H1 (cell line): ENCODE measurements around the gene DPP3. TPM values are rescaled to one million over a fixed set of nuclear protein-coding genes. Genes with fewer than 3 reads are reported as not detected.

Experiments
- CTCF ChIA-PET: fragments of 300-600 bp; sonication (Branson Sonifier 250); formaldehyde crosslinking; loops from one replicate; lab custom pipeline; 2021; ENCODE audit not compliant: partially characterized antibody; lab: Charles Lee
- POLR2A ChIA-PET: fragments of 300-600 bp; sonication (Branson Sonifier 250); formaldehyde crosslinking; loops from one replicate; lab custom pipeline; 2021; ENCODE audit warnings: inconsistent platforms; ENCODE audit not compliant: partially characterized antibody; lab: Charles Lee
- DNase-seq, 2 experiments: peaks; one replicate each; pipeline versions ENCODE4 v3.0.0 to v3.0.0-alpha.2; 2010 to 2022; ENCODE audit warnings: low spot score in 2 of 2, low read depth in 1 of 2, mixed read lengths in 1 of 2
- FAIRE-seq: peaks from 2 replicates; lab custom pipeline; 2011; peaks lifted over from hg19 to GRCh38; lab: Jason Lieb, UNC
- H2AFZ ChIP-seq: 2 replicates; pipeline ENCODE4 v1.8.1; 2012; ENCODE audit warnings: low read length, inconsistent platforms
- H2AK5ac ChIP-seq: 2 replicates; pipeline ENCODE4 v1.6.1; 2013; ENCODE audit warnings: low read depth, low read length
- H2BK120ac ChIP-seq: replicated peaks from 2 replicates; pipeline ENCODE3; 2013; ENCODE audit warnings: low read depth, low read length, inconsistent platforms
- H2BK12ac ChIP-seq: 2 replicates; pipeline ENCODE4 v1.6.1; 2013; ENCODE audit warnings: low read depth, low read length
- H2BK15ac ChIP-seq: 2 replicates; pipeline ENCODE4 v1.6.1; 2013; ENCODE audit warnings: low read length
- H2BK20ac ChIP-seq: 2 replicates; pipeline ENCODE4 v1.6.1; 2013; ENCODE audit warnings: low read length
- H2BK5ac ChIP-seq: 2 replicates; pipeline ENCODE4 v1.6.1; 2013; ENCODE audit warnings: low read depth, low read length
- H3K14ac ChIP-seq: 2 replicates; pipeline ENCODE4 v1.6.1; 2013; ENCODE audit warnings: inconsistent platforms; ENCODE audit not compliant: insufficient read length
- H3K18ac ChIP-seq: 2 replicates; pipeline ENCODE4 v1.6.1; 2013; ENCODE audit warnings: low read length; ENCODE audit errors: extremely low read depth
- H3K23ac ChIP-seq: 2 replicates; pipeline ENCODE4 v1.6.1; 2013; ENCODE audit warnings: inconsistent platforms; ENCODE audit not compliant: insufficient read length
- H3K23me2 ChIP-seq: 2 replicates; pipeline ENCODE4 v1.6.1; 2013; ENCODE audit warnings: low read depth, low read length
- H3K27ac ChIP-seq: 2 replicates; pipeline ENCODE4 v1.6.1; 2011; ENCODE audit warnings: low read depth, low read length, inconsistent platforms
- H3K27me3 ChIP-seq, 4 experiments: replicated peaks in 1 of 4; 1 replicate in 1 of 4; 2 replicates in 3 of 4; pipeline versions ENCODE4 v1.6.1 to v1.8.1; 2011 to 2013; ENCODE audit warnings: low read length in 3 of 4, mild to moderate bottlenecking in 3 of 4, inconsistent platforms in 2 of 4, mixed read lengths in 2 of 4, moderate library complexity in 1 of 4; ENCODE audit not compliant: control insufficient read depth in 3 of 4, insufficient read depth in 3 of 4; ENCODE audit errors: extremely low read depth in 1 of 4
- H3K36me3 ChIP-seq, 4 experiments: 2 replicates each; pipeline versions ENCODE4 v1.6.1 to v1.8.1; 2011 to 2013; ENCODE audit warnings: mild to moderate bottlenecking in 4 of 4, low read length in 3 of 4, moderate library complexity in 2 of 4, control low read depth in 1 of 4, inconsistent platforms in 1 of 4; ENCODE audit not compliant: insufficient read depth in 4 of 4, control insufficient read depth in 2 of 4
- H3K4ac ChIP-seq: replicated peaks from 2 replicates; pipeline ENCODE3; 2013; ENCODE audit warnings: low read length, low read depth, mixed read lengths, inconsistent platforms; ENCODE audit not compliant: insufficient read length
- H3K4me1 ChIP-seq, 4 experiments: replicated peaks in 1 of 4; 1 replicate in 1 of 4; 2 replicates in 3 of 4; pipeline versions ENCODE4 v1.6.1 to v1.8.1; 2011 to 2013; ENCODE audit warnings: low read length in 3 of 4, inconsistent platforms in 2 of 4, mixed read lengths in 1 of 4; ENCODE audit not compliant: insufficient read depth in 4 of 4, control insufficient read depth in 3 of 4
- H3K4me2 ChIP-seq, 2 experiments: 2 replicates each; pipeline versions ENCODE4 v1.6.1 to v1.8.1; 2011 to 2013; ENCODE audit warnings: low read depth in 2 of 2, low read length in 2 of 2, control low read depth in 1 of 2, inconsistent platforms in 1 of 2, mild to moderate bottlenecking in 1 of 2; ENCODE audit not compliant: insufficient read depth in 1 of 2
- H3K4me3 ChIP-seq, 4 experiments: fragments of 200-600, 300-600 bp in 1 of 4; sonication (generic), shearing (Covaris generic), sonication (Bioruptor Twin) in 1 of 4; 2 replicates each; pipeline versions ENCODE4 v1.5.1 to v1.8.1; 2011 to 2016; ENCODE audit warnings: low read length in 4 of 4, low read depth in 3 of 4, control low read depth in 2 of 4, inconsistent platforms in 2 of 4, mild to moderate bottlenecking in 2 of 4, mixed read lengths in 1 of 4, moderate library complexity in 1 of 4; ENCODE audit not compliant: insufficient read depth in 2 of 4; ENCODE audit errors: extremely low read depth in 1 of 4
- H3K56ac ChIP-seq: replicated peaks from 2 replicates; pipeline ENCODE3; 2013; ENCODE audit warnings: low read depth, mild to moderate bottlenecking, mixed read lengths, low read length, inconsistent platforms; ENCODE audit not compliant: insufficient read length
- H3K79me1 ChIP-seq: 2 replicates; pipeline ENCODE4 v1.6.1; 2013; ENCODE audit warnings: low read depth, low read length, control low read depth
- H3K79me2 ChIP-seq, 2 experiments: 2 replicates each; pipeline versions ENCODE4 v1.6.1 to v1.8.1; 2012 to 2013; ENCODE audit warnings: low read length in 2 of 2, mild to moderate bottlenecking in 2 of 2, inconsistent platforms in 1 of 2; ENCODE audit not compliant: insufficient read depth in 2 of 2, control insufficient read depth in 1 of 2
- H3K9ac ChIP-seq, 4 experiments: replicated peaks in 1 of 4; 1 replicate in 1 of 4; 2 replicates in 3 of 4; pipeline versions ENCODE4 v1.6.1 to v1.8.1; 2011 to 2013; ENCODE audit warnings: low read depth in 3 of 4, low read length in 3 of 4, control low read depth in 2 of 4, mild to moderate bottlenecking in 2 of 4, moderate library complexity in 2 of 4, inconsistent platforms in 1 of 4; ENCODE audit errors: extremely low read depth in 1 of 4
- H3K9me3 ChIP-seq, 2 experiments: 2 replicates each; pipeline versions ENCODE4 v1.6.1 to v1.8.1; 2012 to 2013; ENCODE audit warnings: mild to moderate bottlenecking in 2 of 2, moderate library complexity in 2 of 2, control low read depth in 1 of 2, inconsistent platforms in 1 of 2, low read depth in 1 of 2, low read length in 1 of 2, mixed read lengths in 1 of 2; ENCODE audit not compliant: insufficient read depth in 2 of 2
- H4K20me1 ChIP-seq, 2 experiments: replicated peaks in 1 of 2; 2 replicates each; pipeline versions ENCODE3 to v1.8.1; 2011 to 2013; ENCODE audit warnings: inconsistent platforms in 2 of 2, low read length in 2 of 2, mild to moderate bottlenecking in 1 of 2; ENCODE audit not compliant: insufficient read depth in 2 of 2, control insufficient read depth in 1 of 2
- H4K5ac ChIP-seq: 2 replicates; pipeline ENCODE4 v1.6.1; 2013; ENCODE audit warnings: low read length, low read depth, mixed read lengths, inconsistent platforms; ENCODE audit not compliant: insufficient read length
- H4K8ac ChIP-seq: 2 replicates; pipeline ENCODE4 v1.8.0; 2013; ENCODE audit warnings: mild to moderate bottlenecking, moderate library complexity, low read length, inconsistent platforms; ENCODE audit not compliant: insufficient read depth; ENCODE audit errors: extremely low read depth
- H4K91ac ChIP-seq: replicated peaks from 2 replicates; pipeline ENCODE3; 2013; ENCODE audit warnings: low read length, mixed read lengths, inconsistent platforms; ENCODE audit not compliant: insufficient read length
- ATF2 ChIP-seq: IDR thresholded peaks from 2 replicates; pipeline ENCODE4 v1.6.1; 2012; ENCODE audit warnings: low read length, inconsistent platforms
- CHD1 ChIP-seq: IDR thresholded peaks from 2 replicates; pipeline ENCODE4 v1.6.1; 2012; ENCODE audit warnings: low read depth, low read length, improper control_type of control experiment
- CREB1 ChIP-seq: IDR thresholded peaks from 2 replicates; pipeline ENCODE4 v1.6.1; 2012; ENCODE audit warnings: inconsistent platforms
- SIRT6 ChIP-seq: IDR thresholded peaks from one replicate; pipeline ENCODE4 v1.7.1; 2012; ENCODE audit warnings: low read length, inconsistent platforms
- YY1 ChIP-seq: IDR thresholded peaks from 2 replicates; pipeline ENCODE4 v1.6.1; 2011; ENCODE audit warnings: low read depth, mild to moderate bottlenecking, low read length
- WGBS, 2 experiments: shearing (Covaris generic) in 1 of 2; methylation state at CpG; one replicate each; pipeline versions ENCODE4 v1.1.6 to v1.1.7; 2013 to 2015; ENCODE audit warnings: low lambda C conversion rate in 2 of 2, mixed read lengths in 2 of 2, inconsistent platforms in 1 of 2, low coverage in 1 of 2, missing lambda C conversion rate in 1 of 2; ENCODE audit not compliant: insufficient replicate concordance in 2 of 2, insufficient coverage in 1 of 2, insufficient read length in 1 of 2; ENCODE audit errors: extremely low coverage in 1 of 2, missing lambda C conversion rate in 1 of 2; 5-methylcytosine and 5-hydroxymethylcytosine counted together
- polyA plus RNA-seq, 7 experiments: library from polyadenylated mRNA; depleted of rRNA in 3 of 7; stranded (reverse) in 5 of 7; unstranded in 2 of 7; fragments of >200 nt in 5 of 7; fragments of 200-250 nt in 2 of 7; gene quantifications; 1 replicate in 5 of 7; 2 replicates in 1 of 7; 4 replicates in 1 of 7; pipeline versions ENCODE4 v1.2.1 to v1.2.3, GENCODE V29; 2011 to 2013; ENCODE audit warnings: missing spikeins in 2 of 7, mixed read lengths in 2 of 7
- total RNA-seq: library from RNA; stranded (reverse); fragmentation: NEBNext Ultra II Directional; extraction: Animal tissue kit (Norgen Biotek cat#: 25700); gene quantifications from 2 replicates; pipeline ENCODE4 v1.2.1, GENCODE V29; 2021
- TF ChIP-seq, protein P1 (sequence below), 3 experiments: IDR thresholded peaks; 1 replicate in 2 of 3; 2 replicates in 1 of 3; pipeline versions ENCODE4 v1.5.1 to v1.6.1; 2011; ENCODE audit warnings: low read length in 3 of 3, mild to moderate bottlenecking in 3 of 3, inconsistent platforms in 2 of 3, low read depth in 1 of 3, moderate library complexity in 1 of 3; ENCODE audit not compliant: insufficient read depth in 1 of 3; ENCODE audit errors: control extremely low read depth in 1 of 3

Gene DPP3
- total and polyA plus RNA-seq, 2 of the 8 experiments (the other 6 are each of a cell fraction or from before 2014, with no cell fraction given) = 75.1 to 82.7 TPM

- Histone ChIP-seq H3K9ac (peak overlapping the region in 2 of 4 experiments; percentile 13 to 47; a peak in 1 of 7 replicates), H3K4ac (no peak overlapping the region), H3K4me1 (peaks cover 0 to 23% (median 11%) of the 10 kb centered on the region in 4 experiments; a peak in 6 of 7 replicates), H3K4me3 (no peak overlapping the region), H3K23me2 (peaks cover 3% of the 10 kb centered on the region; the same call in 1 of the 2 replicates), H4K91ac (peak overlapping the region; percentile 41), H2BK15ac (peak overlapping the region; percentile 61; the same call in 1 of the 2 replicates), H3K9me3 (no peaks in the 10 kb centered on the region), H2BK12ac (no peak overlapping the region), H4K20me1 (no peaks in the 10 kb centered on the region), H3K56ac (no peak overlapping the region), H2AK5ac (no peak overlapping the region), H3K14ac (no peak overlapping the region), H3K18ac (no peak overlapping the region; the same call in 1 of the 2 replicates), H4K5ac (no peak overlapping the region), H2BK120ac (no peak overlapping the region), H3K4me2 (peak overlapping the region; percentile 4 to 29; a peak in 2 of 4 replicates), H2BK5ac (0 out of 2 replicates have a peak overlapping the region, but pooled peaks have one; percentile 48), H3K27ac (no peak overlapping the region), H2AFZ (no peak overlapping the region), H3K79me1 (no peaks in the 10 kb centered on the region; the same call in 1 of the 2 replicates), H3K79me2 (no peaks in the 10 kb centered on the region; a peak in 1 of 4 replicates), H3K36me3 (no peaks in the 10 kb centered on the region), H3K23ac (no peak overlapping the region), H2BK20ac (no peak overlapping the region), H4K8ac (peak overlapping the region; percentile 41; the same call in 1 of the 2 replicates), H3K27me3 (no peaks in the 10 kb centered on the region)
- ChIA-PET CTCF (interaction anchor here (0.8 to 1.6 kb wide), 7 partner anchors 9 to 134 kb away, joined by 3 to 4 read pairs (median 3); partner anchors contain the start of gene RBM4B), POLR2A (interaction anchor here (1.0 to 2.4 kb wide), 8 partner anchors 9 to 134 kb away, joined by 3 to 7 read pairs (median 4); partner anchors contain the start of genes RBM14 and RBM4B)
- 81% methylated on average over 26 of the region's 26 CpGs; no CpG with 5 or more reads in 1 of the 2 experiments for WGBS, 2 experiments
- FAIRE-seq = no peak
- no peak for DNase-seq
- TF ChIP-seq CREB1 (no peak), ATF2 (no peak), CHD1 (no peak), SIRT6 (no peak), YY1 (no peak)
- TF ChIP-seq, protein P1, sequence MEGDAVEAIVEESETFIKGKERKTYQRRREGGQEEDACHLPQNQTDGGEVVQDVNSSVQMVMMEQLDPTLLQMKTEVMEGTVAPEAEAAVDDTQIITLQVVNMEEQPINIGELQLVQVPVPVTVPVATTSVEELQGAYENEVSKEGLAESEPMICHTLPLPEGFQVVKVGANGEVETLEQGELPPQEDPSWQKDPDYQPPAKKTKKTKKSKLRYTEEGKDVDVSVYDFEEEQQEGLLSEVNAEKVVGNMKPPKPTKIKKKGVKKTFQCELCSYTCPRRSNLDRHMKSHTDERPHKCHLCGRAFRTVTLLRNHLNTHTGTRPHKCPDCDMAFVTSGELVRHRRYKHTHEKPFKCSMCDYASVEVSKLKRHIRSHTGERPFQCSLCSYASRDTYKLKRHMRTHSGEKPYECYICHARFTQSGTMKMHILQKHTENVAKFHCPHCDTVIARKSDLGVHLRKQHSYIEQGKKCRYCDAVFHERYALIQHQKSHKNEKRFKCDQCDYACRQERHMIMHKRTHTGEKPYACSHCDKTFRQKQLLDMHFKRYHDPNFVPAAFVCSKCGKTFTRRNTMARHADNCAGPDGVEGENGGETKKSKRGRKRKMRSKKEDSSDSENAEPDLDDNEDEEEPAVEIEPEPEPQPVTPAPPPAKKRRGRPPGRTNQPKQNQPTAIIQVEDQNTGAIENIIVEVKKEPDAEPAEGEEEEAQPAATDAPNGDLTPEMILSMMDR (IDR thresholded peaks at IDR 0.05; ENCODE audit: control extremely low read depth in 1 of 3, insufficient read depth in 1 of 3, low read depth in 1 of 3, low read length in 3 of 3) = peak; percentile 43 to 61 (median 46)
These were observed 63.3 kb downstream of the DPP3 start for GRCh38 chr11:66543263-66544107.
